ACC112 (cell line): ENCODE measurements around the gene ZMIZ1.

Source experiments
- H2AFZ ChIP-seq: fragments of 200-600 bp; sonication (generic); one replicate; pipeline ENCODE4 v1.6.0; 2017; ENCODE audit warnings: antibody characterized with exemption, low read length; ENCODE audit not compliant: unreplicated experiment
- H3K27ac ChIP-seq: fragments of 200-600 bp; sonication (generic); 2 replicates; pipeline ENCODE4 v1.5.1; 2014; ENCODE audit warnings: low read depth, mild to moderate bottlenecking, antibody characterized with exemption, low read length, moderate library complexity
- H3K27me3 ChIP-seq: fragments of 200-600 bp; sonication (generic); 2 replicates; pipeline ENCODE4 v1.6.1; 2014; ENCODE audit warnings: mild to moderate bottlenecking, antibody characterized with exemption, low read length, moderate library complexity, mixed read lengths; ENCODE audit not compliant: insufficient read depth
- H3K36me3 ChIP-seq: fragments of 200-600 bp; sonication (generic); 2 replicates; pipeline ENCODE4 v1.6.1; 2016; ENCODE audit warnings: mild to moderate bottlenecking, antibody characterized with exemption, low read length, moderate library complexity, mixed read lengths; ENCODE audit not compliant: insufficient read depth
- H3K4me1 ChIP-seq: fragments of 200-600 bp; sonication (generic); one replicate; pipeline ENCODE4 v1.6.1; 2016; ENCODE audit warnings: low read length, mixed read lengths; ENCODE audit not compliant: insufficient read depth, unreplicated experiment, control insufficient read depth
- H3K4me3 ChIP-seq: fragments of 200-600 bp; sonication (generic); 2 replicates; pipeline ENCODE4 v1.5.1; 2014; ENCODE audit warnings: mild to moderate bottlenecking, low read depth, low read length
- H3K79me2 ChIP-seq: fragments of 200-600 bp; sonication (generic); one replicate; pipeline ENCODE4 v1.6.0; 2016; ENCODE audit warnings: low read length; ENCODE audit not compliant: control insufficient read depth, unreplicated experiment, insufficient read depth

Gene ZMIZ1

GRCh38 chr10:79162861-79163665 lies 94.3 kb downstream of the ZMIZ1 start:
- H3K27me3 ChIP-seq: no peaks in the 10 kb centered on the region
- peaks cover 57% of the 10 kb centered on the region for H3K4me1 ChIP-seq
- peaks cover 29% of the 10 kb centered on the region for H3K79me2 ChIP-seq
- H3K27ac ChIP-seq: peak overlapping the region; percentile 60; the same call in 1 of the 2 replicates
- H3K36me3 ChIP-seq: no peaks in the 10 kb centered on the region
- H3K4me3 ChIP-seq: no peak overlapping the region
- no peak overlapping the region for H2AFZ ChIP-seq

GRCh38 chr10:79163666-79163975 lies 94.9 kb downstream of the ZMIZ1 start:
- H3K79me2 ChIP-seq: peaks cover 23% of the 10 kb centered on the region
- no peak overlapping the region for H2AFZ ChIP-seq
- peak overlapping the region; percentile 21; the same call in 1 of the 2 replicates for H3K27ac ChIP-seq
- no peak overlapping the region for H3K4me3 ChIP-seq
- no peaks in the 10 kb centered on the region for H3K27me3 ChIP-seq
- H3K4me1 ChIP-seq: peaks cover 51% of the 10 kb centered on the region
- H3K36me3 ChIP-seq: no peaks in the 10 kb centered on the region

GRCh38 chr10:79164075-79164474 lies 95.3 kb downstream of the ZMIZ1 start:
- no peaks in the 10 kb centered on the region for H3K27me3 ChIP-seq
- peaks cover 47% of the 10 kb centered on the region for H3K4me1 ChIP-seq
- peaks cover 21% of the 10 kb centered on the region for H3K79me2 ChIP-seq
- no peak overlapping the region for H3K4me3 ChIP-seq
- no peaks in the 10 kb centered on the region for H3K36me3 ChIP-seq
- no peak overlapping the region for H2AFZ ChIP-seq
- H3K27ac ChIP-seq: no peak overlapping the region

GRCh38 chr10:79165070-79165778 lies 96.5 kb downstream of the ZMIZ1 start:
- no peak overlapping the region for H3K4me3 ChIP-seq
- H3K27me3 ChIP-seq: no peaks in the 10 kb centered on the region
- H3K79me2 ChIP-seq: peaks cover 18% of the 10 kb centered on the region
- peaks cover 36% of the 10 kb centered on the region for H3K4me1 ChIP-seq
- H2AFZ ChIP-seq: no peak overlapping the region
- no peaks in the 10 kb centered on the region for H3K36me3 ChIP-seq
- H3K27ac ChIP-seq: no peak overlapping the region

GRCh38 chr10:79166312-79166721 lies 97.6 kb downstream of the ZMIZ1 start:
- no peaks in the 10 kb centered on the region for H3K27me3 ChIP-seq
- H3K27ac ChIP-seq: no peak overlapping the region
- H2AFZ ChIP-seq: no peak overlapping the region
- peaks cover 11% of the 10 kb centered on the region for H3K79me2 ChIP-seq
- H3K36me3 ChIP-seq: no peaks in the 10 kb centered on the region
- peaks cover 25% of the 10 kb centered on the region for H3K4me1 ChIP-seq
- no peak overlapping the region for H3K4me3 ChIP-seq

GRCh38 chr10:79166741-79167140 lies 98.0 kb downstream of the ZMIZ1 start:
- peaks cover 21% of the 10 kb centered on the region for H3K4me1 ChIP-seq
- no peaks in the 10 kb centered on the region for H3K27me3 ChIP-seq
- H3K4me3 ChIP-seq: no peak overlapping the region
- no peak overlapping the region for H3K27ac ChIP-seq
- no peaks in the 10 kb centered on the region for H3K36me3 ChIP-seq
- H2AFZ ChIP-seq: no peak overlapping the region
- peaks cover 9% of the 10 kb centered on the region for H3K79me2 ChIP-seq

GRCh38 chr10:79167537-79167936 lies 98.8 kb downstream of the ZMIZ1 start:
- Histone ChIP-seq H3K79me2 (peaks cover 4% of the 10 kb centered on the region), H3K4me3 (no peak overlapping the region), H3K36me3 (no peaks in the 10 kb centered on the region), H3K4me1 (peaks cover 14% of the 10 kb centered on the region), H2AFZ (no peak overlapping the region), H3K27me3 (no peaks in the 10 kb centered on the region), H3K27ac (no peak overlapping the region)

GRCh38 chr10:79168210-79168609 lies 99.4 kb downstream of the ZMIZ1 start:
- no peak overlapping the region for H3K27ac ChIP-seq
- peaks cover 2% of the 10 kb centered on the region for H3K79me2 ChIP-seq
- H3K27me3 ChIP-seq: no peaks in the 10 kb centered on the region
- H2AFZ ChIP-seq: no peak overlapping the region
- H3K4me3 ChIP-seq: no peak overlapping the region
- no peaks in the 10 kb centered on the region for H3K36me3 ChIP-seq
- H3K4me1 ChIP-seq: peaks cover 11% of the 10 kb centered on the region

GRCh38 chr10:79170226-79170752 lies 101.5 kb downstream of the ZMIZ1 start:
- Histone ChIP-seq H3K79me2 (peaks cover under 1% of the 10 kb centered on the region), H3K27ac (no peak overlapping the region), H3K36me3 (no peaks in the 10 kb centered on the region), H2AFZ (no peak overlapping the region), H3K27me3 (no peaks in the 10 kb centered on the region), H3K4me1 (peaks cover 21% of the 10 kb centered on the region), H3K4me3 (no peak overlapping the region)

- Histone ChIP-seq H2AFZ (no peak overlapping the region), H3K27ac (no peak overlapping the region), H3K79me2 (no peaks in the 10 kb centered on the region), H3K4me3 (no peak overlapping the region), H3K4me1 (peaks cover 29% of the 10 kb centered on the region), H3K36me3 (no peaks in the 10 kb centered on the region), H3K27me3 (no peaks in the 10 kb centered on the region)
These were observed 102.2 kb downstream of the ZMIZ1 start for GRCh38 chr10:79170993-79171392.

- Histone ChIP-seq H3K4me3 (no peak overlapping the region), H3K4me1 (peaks cover 32% of the 10 kb centered on the region), H3K27me3 (no peaks in the 10 kb centered on the region), H2AFZ (no peak overlapping the region), H3K36me3 (no peaks in the 10 kb centered on the region), H3K79me2 (peaks cover 1% of the 10 kb centered on the region), H3K27ac (no peak overlapping the region)
These were observed 102.7 kb downstream of the ZMIZ1 start for GRCh38 chr10:79171504-79171903.
